H1 (cell line): ENCODE results near the gene HELZ2. TPM values are rescaled to one million over a fixed set of nuclear protein-coding genes. Genes with fewer than 3 reads are reported as not detected.

Source experiments
- CTBP2 ChIP-seq: IDR thresholded peaks from 2 replicates; pipeline ENCODE4 v1.7.0; 2011; ENCODE audit warnings: borderline replicate concordance, mild to moderate bottlenecking, moderate library complexity, mixed read lengths, low read length; ENCODE audit not compliant: insufficient read depth, insufficient read length
- EGR1 ChIP-seq: IDR thresholded peaks from 2 replicates; pipeline ENCODE4 v1.6.1; 2011; ENCODE audit warnings: low read depth, low read length, borderline replicate concordance
- POLR2AphosphoS5 ChIP-seq: IDR thresholded peaks from 2 replicates; pipeline ENCODE4 v1.6.1; 2011; ENCODE audit warnings: low read depth, low read length
- SIX5 ChIP-seq: IDR thresholded peaks from 2 replicates; pipeline ENCODE4 v1.6.1; 2011; ENCODE audit warnings: mild to moderate bottlenecking, low read depth, low read length
- SRF ChIP-seq: IDR thresholded peaks from 2 replicates; pipeline ENCODE4 v1.6.1; 2011; ENCODE audit warnings: mild to moderate bottlenecking, low read depth, low read length, moderate library complexity
- USF2 ChIP-seq: IDR thresholded peaks from 2 replicates; pipeline ENCODE4 v1.6.1; 2011; ENCODE audit warnings: low read length, improper control_type of control experiment
- polyA plus RNA-seq, 7 experiments: library from polyadenylated mRNA; depleted of rRNA in 3 of 7; stranded (reverse) in 5 of 7; unstranded in 2 of 7; fragments of >200 nt in 5 of 7; fragments of 200-250 nt in 2 of 7; gene quantifications; 1 replicate in 5 of 7; 2 replicates in 1 of 7; 4 replicates in 1 of 7; pipeline versions ENCODE4 v1.2.1 to v1.2.3, GENCODE V29; 2011 to 2013; ENCODE audit warnings: missing spikeins in 2 of 7, mixed read lengths in 2 of 7
- total RNA-seq: library from RNA; stranded (reverse); fragmentation: NEBNext Ultra II Directional; extraction: Animal tissue kit (Norgen Biotek cat#: 25700); gene quantifications from 2 replicates; pipeline ENCODE4 v1.2.1, GENCODE V29; 2021

HELZ2 gene
- total and polyA plus RNA-seq, 2 of the 8 experiments (the other 6 are each of a cell fraction or from before 2014, with no cell fraction given), result 7.9 to 17.5 TPM

GRCh38 chr20:63539092-63539430 lies 35.0 kb downstream of the HELZ2 start (continued):
- TF ChIP-seq USF2 (no peak), CTBP2 (no peak), EGR1 (no peak), POLR2AphosphoS5 (no peak), SIX5 (no peak), SRF (no peak)
- TF ChIP-seq, all 59 proteins: peak for 0
